Panc1 (cell line): ENCODE measurements around the gene RIMKLB. TPM values are rescaled to one million over a fixed set of nuclear protein-coding genes. Genes with fewer than 3 reads are reported as not detected.

ENCODE experiments used
- ATAC-seq: fragments of 200-7000 bp; cut with Tn5 transposase; 2 replicates; pipeline ENCODE4 v1.9.1; 2020; ENCODE audit warnings: mild to moderate bottlenecking, moderate library complexity
- BruUV-seq: library from RNA; stranded (reverse); fragments of 400-500 nt; replicated peaks from 2 replicates; lab custom pipeline; 2021; lab: Mats Ljungman, UMichigan
- CTCF ChIA-PET: fragments of 300-600 bp; sonication (Branson Sonifier 250); formaldehyde crosslinking; loops from one replicate; lab custom pipeline; 2022; ENCODE audit warnings: antibody characterized with exemption; lab: Charles Lee
- POLR2A ChIA-PET: fragments of 300-600 bp; sonication (Branson Sonifier 250); formaldehyde crosslinking; loops from one replicate; lab custom pipeline; 2022; ENCODE audit warnings: antibody characterized with exemption; lab: Charles Lee
- DNase-seq: peaks from one replicate; pipeline ENCODE4 v3.0.0-alpha.2; 2010; ENCODE audit warnings: low read depth, low spot score
- H3K27ac ChIP-seq: 2 replicates; pipeline ENCODE4 v1.5.1; 2011; ENCODE audit warnings: mild to moderate bottlenecking, low read length, inconsistent platforms
- H3K27me3 ChIP-seq: fragments of 200-500 bp; sonication (Bioruptor generic); 2 replicates; pipeline ENCODE4 v1.6.0; 2014; ENCODE audit warnings: low read length, inconsistent platforms; ENCODE audit not compliant: control insufficient read depth, insufficient read depth
- H3K36me3 ChIP-seq: fragments of 200-500 bp; sonication (Bioruptor generic); 2 replicates; pipeline ENCODE4 v1.5.1; 2014; ENCODE audit warnings: inconsistent platforms, mild to moderate bottlenecking, low read length, moderate library complexity; ENCODE audit not compliant: control insufficient read depth, insufficient read depth
- H3K4me1 ChIP-seq: 2 replicates; pipeline ENCODE4 v1.5.1; 2011; ENCODE audit warnings: inconsistent platforms, mild to moderate bottlenecking, low read length, moderate library complexity; ENCODE audit not compliant: control insufficient read depth, insufficient read depth
- H3K4me3 ChIP-seq, 2 experiments: 2 replicates each; pipeline ENCODE4 v1.5.1; 2011 to 2012; ENCODE audit warnings: low read depth in 2 of 2, low read length in 2 of 2, mild to moderate bottlenecking in 2 of 2, inconsistent platforms in 1 of 2, moderate library complexity in 1 of 2
- H3K9me3 ChIP-seq: fragments of 200-500 bp; sonication (Bioruptor generic); 2 replicates; pipeline ENCODE4 v1.5.1; 2014; ENCODE audit warnings: low read depth, mild to moderate bottlenecking, inconsistent platforms, low read length, moderate library complexity; ENCODE audit not compliant: control insufficient read depth, insufficient read depth
- CTCF ChIP-seq: fragments of 450-650 bp; IDR thresholded peaks from 2 replicates; pipeline ENCODE4 v1.5.1; 2017; ENCODE audit warnings: mild to moderate bottlenecking
- POLR2AphosphoS5 ChIP-seq: IDR thresholded peaks from 2 replicates; pipeline ENCODE4 v1.6.1; 2012; ENCODE audit warnings: mild to moderate bottlenecking, low read depth, low read length, moderate library complexity
- SIN3A ChIP-seq: IDR thresholded peaks from 2 replicates; pipeline ENCODE4 v1.6.1; 2012; ENCODE audit warnings: low read depth, mild to moderate bottlenecking, low read length, moderate library complexity, borderline replicate concordance; ENCODE audit not compliant: insufficient read depth
- TCF7L2 ChIP-seq: IDR thresholded peaks from 2 replicates; pipeline ENCODE4 v1.6.1; 2011; ENCODE audit warnings: mild to moderate bottlenecking, low read depth, low read length, inconsistent platforms
- in situ Hi-C: cut with HindIII; loops from 2 replicates; pipeline ENCODE4 v1.10.0; 2016; ENCODE audit warnings: low sequenced_read_pairs, low pct_unique_long_range_greater_than_20kb
- intact Hi-C: fragments of 100-400 bp; cut with micrococcal nuclease; formaldehyde crosslinking; loops from one replicate; pipeline ENCODE4 v1.10.0; 2022; ENCODE audit not compliant: unreplicated experiment
- total RNA-seq: library from RNA; stranded (reverse); gene quantifications from one replicate; pipeline ENCODE4 v1.2.1, GENCODE V29; 2021; ENCODE audit not compliant: unreplicated experiment
- TF ChIP-seq, protein P1 (sequence below), 2 experiments: IDR thresholded peaks; 2 replicates each; pipeline ENCODE4 v1.6.1; 2011 to 2012; ENCODE audit warnings: low read depth in 2 of 2, control low read depth in 1 of 2, low read length in 1 of 2, mild to moderate bottlenecking in 1 of 2, moderate library complexity in 1 of 2; ENCODE audit not compliant: insufficient read depth in 1 of 2

The RIMKLB gene
- total RNA-seq, 1 experiment from 2014 or later = 17.1 TPM

DNA sequence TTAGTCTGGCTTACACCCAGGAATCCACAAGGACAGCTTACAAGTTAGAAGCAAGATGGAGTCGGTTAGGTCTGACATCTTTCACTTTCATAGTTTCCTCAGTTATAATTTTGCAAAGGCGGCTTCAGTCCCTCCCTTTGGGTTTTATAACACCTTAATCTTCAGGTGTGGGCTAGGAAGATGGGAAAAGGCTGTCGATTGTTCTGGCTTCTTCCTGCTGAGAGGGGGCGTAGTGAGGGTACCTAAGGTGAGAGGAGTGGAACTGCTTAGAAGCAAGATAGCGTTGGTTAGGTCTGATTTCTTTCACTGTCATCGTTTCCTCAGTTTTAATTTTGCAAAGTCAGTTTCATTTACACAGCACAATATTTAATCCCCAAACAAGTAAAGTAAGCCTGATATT, 134.7 kb downstream of the RIMKLB start:
- DNase-seq (no peak), ATAC-seq (no peak)
- POLR2A ChIA-PET = no interaction called here
- Histone ChIP-seq H3K4me3 (no peak overlapping the region), H3K27me3 (no peaks in the 10 kb centered on the region), H3K36me3 (no peaks in the 10 kb centered on the region), H3K27ac (no peak overlapping the region), H3K9me3 (no peaks in the 10 kb centered on the region), H3K4me1 (no peaks in the 10 kb centered on the region)
- CTCF ChIA-PET = no interaction called here
- intact Hi-C loops (no loop called here), in situ Hi-C loops (no loop called here)
- TF ChIP-seq, protein P1, sequence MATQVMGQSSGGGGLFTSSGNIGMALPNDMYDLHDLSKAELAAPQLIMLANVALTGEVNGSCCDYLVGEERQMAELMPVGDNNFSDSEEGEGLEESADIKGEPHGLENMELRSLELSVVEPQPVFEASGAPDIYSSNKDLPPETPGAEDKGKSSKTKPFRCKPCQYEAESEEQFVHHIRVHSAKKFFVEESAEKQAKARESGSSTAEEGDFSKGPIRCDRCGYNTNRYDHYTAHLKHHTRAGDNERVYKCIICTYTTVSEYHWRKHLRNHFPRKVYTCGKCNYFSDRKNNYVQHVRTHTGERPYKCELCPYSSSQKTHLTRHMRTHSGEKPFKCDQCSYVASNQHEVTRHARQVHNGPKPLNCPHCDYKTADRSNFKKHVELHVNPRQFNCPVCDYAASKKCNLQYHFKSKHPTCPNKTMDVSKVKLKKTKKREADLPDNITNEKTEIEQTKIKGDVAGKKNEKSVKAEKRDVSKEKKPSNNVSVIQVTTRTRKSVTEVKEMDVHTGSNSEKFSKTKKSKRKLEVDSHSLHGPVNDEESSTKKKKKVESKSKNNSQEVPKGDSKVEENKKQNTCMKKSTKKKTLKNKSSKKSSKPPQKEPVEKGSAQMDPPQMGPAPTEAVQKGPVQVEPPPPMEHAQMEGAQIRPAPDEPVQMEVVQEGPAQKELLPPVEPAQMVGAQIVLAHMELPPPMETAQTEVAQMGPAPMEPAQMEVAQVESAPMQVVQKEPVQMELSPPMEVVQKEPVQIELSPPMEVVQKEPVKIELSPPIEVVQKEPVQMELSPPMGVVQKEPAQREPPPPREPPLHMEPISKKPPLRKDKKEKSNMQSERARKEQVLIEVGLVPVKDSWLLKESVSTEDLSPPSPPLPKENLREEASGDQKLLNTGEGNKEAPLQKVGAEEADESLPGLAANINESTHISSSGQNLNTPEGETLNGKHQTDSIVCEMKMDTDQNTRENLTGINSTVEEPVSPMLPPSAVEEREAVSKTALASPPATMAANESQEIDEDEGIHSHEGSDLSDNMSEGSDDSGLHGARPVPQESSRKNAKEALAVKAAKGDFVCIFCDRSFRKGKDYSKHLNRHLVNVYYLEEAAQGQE (IDR thresholded peaks at IDR 0.05; ENCODE audit: insufficient read depth in 1 of 2, low read depth in 2 of 2, low read length in 1 of 2) = no peak
- no peak for TF ChIP-seq POLR2AphosphoS5
- no peak for TF ChIP-seq TCF7L2
- no peak for TF ChIP-seq SIN3A
- TF ChIP-seq CTCF = no peak
- no TSS peak for BruUV-seq

Other genes with a start within 250 kb of the RIMKLB start
- not detected for gene CLEC6A, start 242.0 kb upstream of the RIMKLB start, total RNA-seq
- gene CLEC4D, start 184.5 kb upstream of the RIMKLB start, total RNA-seq = not detected
- not detected for gene CLEC4E, start 157.1 kb upstream of the RIMKLB start, total RNA-seq
- gene AICDA, start 85.1 kb upstream of the RIMKLB start, total RNA-seq = not detected
- not detected for gene MFAP5, start 35.2 kb upstream of the RIMKLB start, total RNA-seq
- not detected for gene A2ML1, start 124.6 kb downstream of the RIMKLB start, total RNA-seq
- gene PHC1, start 216.5 kb downstream of the RIMKLB start, total RNA-seq = 15.6 TPM